HEK293T (cell line): ENCODE results near the gene LCN9.

Source experiments
- CTCF ChIA-PET: fragments of 350-600 bp; formaldehyde crosslinking; extraction: SDS; loops from one replicate; lab custom pipeline; 2021; ENCODE audit warnings: antibody characterized with exemption, inconsistent platforms; lab: Yijun Ruan, JAX
- POLR2A ChIA-PET: fragments of 350-600 bp; formaldehyde crosslinking; extraction: SDS; loops from one replicate; lab custom pipeline; 2020; ENCODE audit warnings: antibody characterized with exemption, inconsistent platforms; lab: Yijun Ruan, JAX
- DNase-seq: peaks from one replicate; pipeline ENCODE4 v3.0.0; 2012; ENCODE audit warnings: mixed read lengths; ENCODE audit errors: extremely low spot score
- ARNT ChIP-seq: fragments of 450-650 bp; IDR thresholded peaks from 2 replicates; pipeline ENCODE4 v1.6.1; 2017; ENCODE audit warnings: mild to moderate bottlenecking
- BHLHE40 ChIP-seq: fragments of 450-650 bp; IDR thresholded peaks from 2 replicates; pipeline ENCODE4 v1.6.1; 2016; ENCODE audit warnings: mild to moderate bottlenecking, moderate library complexity, borderline replicate concordance
- CTBP1 ChIP-seq: fragments of 450-650 bp; IDR thresholded peaks from 2 replicates; pipeline ENCODE4 v1.6.1; 2016; ENCODE audit warnings: borderline replicate concordance
- ELF4 ChIP-seq: fragments of 450-650 bp; IDR thresholded peaks from 2 replicates; pipeline ENCODE4 v1.6.1; 2017; ENCODE audit warnings: antibody characterized with exemption
- FOXA1 ChIP-seq: fragments of 450-650 bp; IDR thresholded peaks from 2 replicates; pipeline ENCODE4 v1.6.1; 2016; ENCODE audit warnings: mild to moderate bottlenecking
- FOXK2 ChIP-seq: fragments of 450-650 bp; IDR thresholded peaks from 2 replicates; pipeline ENCODE4 v1.6.1; 2016; ENCODE audit warnings: mild to moderate bottlenecking
- FOXM1 ChIP-seq: fragments of 450-650 bp; IDR thresholded peaks from 2 replicates; pipeline ENCODE4 v1.6.1; 2017; ENCODE audit warnings: mild to moderate bottlenecking, borderline replicate concordance
- HDGF ChIP-seq: fragments of 450-650 bp; IDR thresholded peaks from 2 replicates; pipeline ENCODE4 v1.6.1; 2017; ENCODE audit warnings: antibody characterized with exemption, borderline replicate concordance
- L3MBTL2 ChIP-seq: fragments of 450-650 bp; conservative IDR thresholded peaks from 2 replicates; pipeline ENCODE4 v1.6.1; 2016; ENCODE audit warnings: mild to moderate bottlenecking
- LEF1 ChIP-seq: fragments of 450-650 bp; IDR thresholded peaks from 2 replicates; pipeline ENCODE4 v1.6.1; 2017; ENCODE audit warnings: mild to moderate bottlenecking, borderline replicate concordance
- NFRKB ChIP-seq: fragments of 450-650 bp; IDR thresholded peaks from 2 replicates; pipeline ENCODE4 v1.6.1; 2016; ENCODE audit warnings: mild to moderate bottlenecking, moderate library complexity
- PKNOX1 ChIP-seq: fragments of 450-650 bp; IDR thresholded peaks from 2 replicates; pipeline ENCODE4 v1.6.1; 2016
- SP1 ChIP-seq: fragments of 450-650 bp; IDR thresholded peaks from 2 replicates; pipeline ENCODE4 v1.6.1; 2017
- SUZ12 ChIP-seq: fragments of 450-650 bp; IDR thresholded peaks from 2 replicates; pipeline ENCODE4 v1.6.1; 2016; ENCODE audit warnings: mild to moderate bottlenecking
- TARDBP ChIP-seq: fragments of 450-650 bp; IDR thresholded peaks from 2 replicates; pipeline ENCODE4 v1.6.1; 2016
- ZNF384 ChIP-seq: fragments of 450-650 bp; IDR thresholded peaks from 2 replicates; pipeline ENCODE4 v1.6.1; 2016

LCN9 gene

GRCh38 chr9:135663451-135663770 is 302 bp downstream of the LCN9 start:
- ChIA-PET POLR2A (no interaction called here), CTCF (no interaction called here)
- TF ChIP-seq LEF1 (no peak), HDGF (no peak)
- DNase-seq, result no peak

GRCh38 chr9:135663857-135664256 is 748 bp downstream of the LCN9 start:
- TF ChIP-seq ARNT, result no peak
- TF ChIP-seq HDGF, result no peak
- TF ChIP-seq BHLHE40, result no peak
- TF ChIP-seq TARDBP, result no peak
- TF ChIP-seq FOXM1, result no peak
- no peak for TF ChIP-seq SUZ12
- TF ChIP-seq PKNOX1, result no peak
- TF ChIP-seq ELF4, result no peak
- TF ChIP-seq NFRKB, result no peak
- TF ChIP-seq CTBP1, result no peak
- TF ChIP-seq FOXA1, result no peak
- TF ChIP-seq ZNF384, result no peak
- CTCF ChIA-PET, result no interaction called here
- DNase-seq, result no peak
- POLR2A ChIA-PET, result no interaction called here

GRCh38 chr9:135664266-135664665 is 1.2 kb downstream of the LCN9 start:
- ChIA-PET CTCF (no interaction called here), POLR2A (no interaction called here)

GRCh38 chr9:135664801-135665794 is 2.0 kb downstream of the LCN9 start:
- no peak for DNase-seq
- ChIA-PET CTCF (no interaction called here), POLR2A (no interaction called here)
- TF ChIP-seq HDGF (no peak), FOXM1 (no peak), ZNF384 (no peak), PKNOX1 (no peak), FOXA1 (no peak), TARDBP (no peak), NFRKB (no peak), SUZ12 (no peak), LEF1 (no peak), ELF4 (no peak), CTBP1 (no peak), BHLHE40 (no peak), ARNT (no peak), SP1 (no peak), L3MBTL2 (no peak)

More at GRCh38 chr9:135664266-135664665, 1.2 kb downstream of the LCN9 start:
- no peak for TF ChIP-seq ZNF384
- TF ChIP-seq BHLHE40, result no peak
- TF ChIP-seq FOXK2, result no peak
- TF ChIP-seq HDGF, result no peak
- TF ChIP-seq SP1, result no peak
- TF ChIP-seq SUZ12, result no peak
- no peak for TF ChIP-seq ELF4
- TF ChIP-seq NFRKB, result no peak
- TF ChIP-seq LEF1, result no peak
- no peak for TF ChIP-seq PKNOX1
- TF ChIP-seq CTBP1, result no peak
- no peak for TF ChIP-seq FOXM1
- no peak for TF ChIP-seq TARDBP
- no peak for TF ChIP-seq L3MBTL2
- TF ChIP-seq FOXA1, result no peak
- TF ChIP-seq ARNT, result no peak
- no peak for DNase-seq

- no peak for DNase-seq
- ChIA-PET CTCF (no interaction called here), POLR2A (no interaction called here)
- TF ChIP-seq FOXK2 (no peak), ZNF384 (no peak), SUZ12 (no peak), TARDBP (no peak), CTBP1 (no peak), SP1 (no peak), PKNOX1 (no peak), FOXM1 (no peak), NFRKB (no peak), LEF1 (no peak), L3MBTL2 (no peak), HDGF (no peak), ARNT (no peak), BHLHE40 (no peak), ELF4 (no peak), FOXA1 (no peak)
These were observed 2.7 kb downstream of the LCN9 start for GRCh38 chr9:135665795-135666189.
